ENCODE measurements around the gene DTX1. TPM values are rescaled to one million over a fixed set of nuclear protein-coding genes. Genes with fewer than 3 reads are reported as not detected.
"Not testable (repeated sequence)": the region's sequence is repeated elsewhere in the genome, so short reads cannot be mapped to it uniquely, and the experiment has no call there.

Gene DTX1
- total and polyA plus RNA-seq, 5 donors from 2014 or later: 0.64 to 7.8 (median 0.95) TPM

GRCh38 chr12:113116875-113117274 lies 60.3 kb downstream of the DTX1 start:
- ATAC-seq (ENCODE audit: low read depth in 2 of 2): no peak
- H3K9me3 Mint-ChIP-seq: peaks cover 0 to 1% (median 0%) of the 10 kb centered on the region in 7 donors
- Histone ChIP-seq H3K36me3 (ENCODE audit: control insufficient read depth, insufficient read depth, low read length) (no peaks in the 10 kb centered on the region), H3K4me1 (ENCODE audit: control insufficient read depth, insufficient read depth, low read length, poor library complexity, severe bottlenecking) (no peaks in the 10 kb centered on the region), H3K27me3 (ENCODE audit: control insufficient read depth, insufficient read depth, low read length) (no peaks in the 10 kb centered on the region), H3K27ac (ENCODE audit: insufficient read depth, low read length, poor library complexity, severe bottlenecking) (no peak overlapping the region), H3K4me3 (ENCODE audit: low read depth, low read length) (no peak overlapping the region), H3K9me3 (ENCODE audit: control insufficient read depth in 2 of 2, low read length in 2 of 2) (no peaks in the 10 kb centered on the region)
- H3K36me3 Mint-ChIP-seq: no peaks in the 10 kb centered on the region
- DNase-seq: no peak
- no peaks in the 10 kb centered on the region for H3K4me1 Mint-ChIP-seq
- H3K27me3 Mint-ChIP-seq: peaks cover 4% of the 10 kb centered on the region
- no peak overlapping the region for H3K27ac Mint-ChIP-seq
- no peak overlapping the region for H3K4me3 Mint-ChIP-seq

GRCh38 chr12:113117684-113118083 lies 61.2 kb downstream of the DTX1 start:
- H3K4me1 ChIP-seq (ENCODE audit: control insufficient read depth, insufficient read depth, low read length, poor library complexity, severe bottlenecking); H3K27ac ChIP-seq (ENCODE audit: insufficient read depth, low read length, poor library complexity, severe bottlenecking); DNase-seq; H3K27me3 ChIP-seq (ENCODE audit: control insufficient read depth, insufficient read depth, low read length); H3K4me3 Mint-ChIP-seq; ATAC-seq (ENCODE audit: low read depth in 2 of 2); H3K9me3 ChIP-seq (ENCODE audit: control insufficient read depth in 2 of 2, low read length in 2 of 2); H3K27ac Mint-ChIP-seq; H3K36me3 ChIP-seq (ENCODE audit: control insufficient read depth, insufficient read depth, low read length); H3K9me3 Mint-ChIP-seq; H3K4me3 ChIP-seq (ENCODE audit: low read depth, low read length); H3K27me3 Mint-ChIP-seq; H3K36me3 Mint-ChIP-seq; H3K4me1 Mint-ChIP-seq: not testable (repeated sequence)

- Mint-ChIP-seq H3K4me3 (no peak overlapping the region), H3K27me3 (peaks cover 4% of the 10 kb centered on the region)
- H3K36me3 ChIP-seq (ENCODE audit: control insufficient read depth, insufficient read depth, low read length): no peaks in the 10 kb centered on the region
These were observed 61.6 kb downstream of the DTX1 start for GRCh38 chr12:113118142-113118541.

GRCh38 chr12:113119980-113120669 lies 63.6 kb downstream of the DTX1 start:
- H3K4me1 Mint-ChIP-seq: no peaks in the 10 kb centered on the region
- Histone ChIP-seq H3K27me3 (ENCODE audit: control insufficient read depth, insufficient read depth, low read length) (no peaks in the 10 kb centered on the region), H3K4me3 (ENCODE audit: low read depth, low read length) (no peak overlapping the region), H3K9me3 (ENCODE audit: control insufficient read depth in 2 of 2, low read length in 2 of 2) (no peaks in the 10 kb centered on the region), H3K36me3 (ENCODE audit: control insufficient read depth, insufficient read depth, low read length) (no peaks in the 10 kb centered on the region), H3K4me1 (ENCODE audit: control insufficient read depth, insufficient read depth, low read length, poor library complexity, severe bottlenecking) (no peaks in the 10 kb centered on the region), H3K27ac (ENCODE audit: insufficient read depth, low read length, poor library complexity, severe bottlenecking) (no peak overlapping the region)
- H3K27ac Mint-ChIP-seq: no peak overlapping the region
- H3K27me3 Mint-ChIP-seq: peaks cover 8% of the 10 kb centered on the region
- no peak for DNase-seq
- peaks cover 0 to 7% (median 0%) of the 10 kb centered on the region in 7 donors for H3K9me3 Mint-ChIP-seq
- H3K4me3 Mint-ChIP-seq: no peak overlapping the region
- H3K36me3 Mint-ChIP-seq: no peaks in the 10 kb centered on the region
- no peak for ATAC-seq (ENCODE audit: low read depth in 2 of 2)

More at GRCh38 chr12:113118142-113118541, 61.6 kb downstream of the DTX1 start:
- no peak for DNase-seq
- Histone ChIP-seq H3K4me1 (ENCODE audit: control insufficient read depth, insufficient read depth, low read length, poor library complexity, severe bottlenecking) (no peaks in the 10 kb centered on the region), H3K27ac (ENCODE audit: insufficient read depth, low read length, poor library complexity, severe bottlenecking) (no peak overlapping the region), H3K9me3 (ENCODE audit: control insufficient read depth in 2 of 2, low read length in 2 of 2) (no peaks in the 10 kb centered on the region), H3K4me3 (ENCODE audit: low read depth, low read length) (no peak overlapping the region), H3K27me3 (ENCODE audit: control insufficient read depth, insufficient read depth, low read length) (no peaks in the 10 kb centered on the region)
- H3K27ac Mint-ChIP-seq: no peak overlapping the region
- no peaks in the 10 kb centered on the region for H3K36me3 Mint-ChIP-seq
- ATAC-seq (ENCODE audit: low read depth in 2 of 2): no peak
- H3K9me3 Mint-ChIP-seq: peaks cover 0 to 4% (median 0%) of the 10 kb centered on the region in 7 donors
- H3K4me1 Mint-ChIP-seq: no peaks in the 10 kb centered on the region

- Histone ChIP-seq H3K9me3 (ENCODE audit: control insufficient read depth in 2 of 2, low read length in 2 of 2) (no peaks in the 10 kb centered on the region), H3K4me3 (ENCODE audit: low read depth, low read length) (no peak overlapping the region), H3K27me3 (ENCODE audit: control insufficient read depth, insufficient read depth, low read length) (no peaks in the 10 kb centered on the region), H3K36me3 (ENCODE audit: control insufficient read depth, insufficient read depth, low read length) (no peaks in the 10 kb centered on the region), H3K27ac (ENCODE audit: insufficient read depth, low read length, poor library complexity, severe bottlenecking) (no peak overlapping the region), H3K4me1 (ENCODE audit: control insufficient read depth, insufficient read depth, low read length, poor library complexity, severe bottlenecking) (no peaks in the 10 kb centered on the region)
- DNase-seq: no peak
- Mint-ChIP-seq H3K36me3 (no peaks in the 10 kb centered on the region), H3K27ac (peak overlapping the region in 1 of 3 donors; percentile 27), H3K4me3 (no peak overlapping the region), H3K9me3 (peaks cover 0 to 7% (median 0%) of the 10 kb centered on the region in 7 donors), H3K4me1 (no peaks in the 10 kb centered on the region), H3K27me3 (peaks cover 8% of the 10 kb centered on the region)
- no peak for ATAC-seq (ENCODE audit: low read depth in 2 of 2)
These were observed 64.3 kb downstream of the DTX1 start for GRCh38 chr12:113120670-113121370.

- H3K27ac ChIP-seq (ENCODE audit: insufficient read depth, low read length, poor library complexity, severe bottlenecking): no peak overlapping the region
- Mint-ChIP-seq H3K9me3 (peaks cover 0 to 6% (median 0%) of the 10 kb centered on the region in 7 donors), H3K27me3 (peaks cover 5% of the 10 kb centered on the region), H3K4me3 (no peak overlapping the region), H3K36me3 (no peaks in the 10 kb centered on the region), H3K4me1 (peaks cover 0 to 9% (median 3%) of the 10 kb centered on the region in 4 donors), H3K27ac (no peak overlapping the region)
- no peak for ATAC-seq (ENCODE audit: low read depth in 2 of 2)
- no peaks in the 10 kb centered on the region for H3K36me3 ChIP-seq (ENCODE audit: control insufficient read depth, insufficient read depth, low read length)
- H3K9me3 ChIP-seq (ENCODE audit: control insufficient read depth in 2 of 2, low read length in 2 of 2): no peaks in the 10 kb centered on the region
- H3K4me1 ChIP-seq (ENCODE audit: control insufficient read depth, insufficient read depth, low read length, poor library complexity, severe bottlenecking): no peaks in the 10 kb centered on the region
- no peak overlapping the region for H3K4me3 ChIP-seq (ENCODE audit: low read depth, low read length)
- H3K27me3 ChIP-seq (ENCODE audit: control insufficient read depth, insufficient read depth, low read length): no peaks in the 10 kb centered on the region
- no peak for DNase-seq
These were observed 71.3 kb downstream of the DTX1 start for GRCh38 chr12:113127791-113128199.

- no peak overlapping the region for H3K4me3 ChIP-seq (ENCODE audit: low read depth, low read length)
- no peaks in the 10 kb centered on the region for H3K36me3 ChIP-seq (ENCODE audit: control insufficient read depth, insufficient read depth, low read length)
- DNase-seq (no peak), ATAC-seq (ENCODE audit: low read depth in 2 of 2) (no peak)
- Mint-ChIP-seq H3K27ac (peak overlapping the region in 1 of 3 donors; percentile 61), H3K4me3 (no peak overlapping the region), H3K4me1 (peaks cover 0 to 9% (median 3%) of the 10 kb centered on the region in 4 donors), H3K36me3 (no peaks in the 10 kb centered on the region), H3K27me3 (no peaks in the 10 kb centered on the region), H3K9me3 (no peaks in the 10 kb centered on the region)
- H3K27ac ChIP-seq (ENCODE audit: insufficient read depth, low read length, poor library complexity, severe bottlenecking): no peak overlapping the region
- H3K9me3 ChIP-seq (ENCODE audit: control insufficient read depth in 2 of 2, low read length in 2 of 2): no peaks in the 10 kb centered on the region
- no peaks in the 10 kb centered on the region for H3K4me1 ChIP-seq (ENCODE audit: control insufficient read depth, insufficient read depth, low read length, poor library complexity, severe bottlenecking)
- H3K27me3 ChIP-seq (ENCODE audit: control insufficient read depth, insufficient read depth, low read length): no peaks in the 10 kb centered on the region
These were observed 72.5 kb downstream of the DTX1 start for GRCh38 chr12:113128802-113129663.
